ELR (cell line): Measurements from ENCODE around the gene HSBP1L1.
A peak's percentile ranks its signal among the peaks of the same experiment; 100 is the strongest.

ENCODE experiments used
- DNase-seq: peaks from one replicate; pipeline ENCODE4 v3.0.0-alpha.2; 2015; ENCODE audit warnings: low read depth

Gene HSBP1L1

DNA sequence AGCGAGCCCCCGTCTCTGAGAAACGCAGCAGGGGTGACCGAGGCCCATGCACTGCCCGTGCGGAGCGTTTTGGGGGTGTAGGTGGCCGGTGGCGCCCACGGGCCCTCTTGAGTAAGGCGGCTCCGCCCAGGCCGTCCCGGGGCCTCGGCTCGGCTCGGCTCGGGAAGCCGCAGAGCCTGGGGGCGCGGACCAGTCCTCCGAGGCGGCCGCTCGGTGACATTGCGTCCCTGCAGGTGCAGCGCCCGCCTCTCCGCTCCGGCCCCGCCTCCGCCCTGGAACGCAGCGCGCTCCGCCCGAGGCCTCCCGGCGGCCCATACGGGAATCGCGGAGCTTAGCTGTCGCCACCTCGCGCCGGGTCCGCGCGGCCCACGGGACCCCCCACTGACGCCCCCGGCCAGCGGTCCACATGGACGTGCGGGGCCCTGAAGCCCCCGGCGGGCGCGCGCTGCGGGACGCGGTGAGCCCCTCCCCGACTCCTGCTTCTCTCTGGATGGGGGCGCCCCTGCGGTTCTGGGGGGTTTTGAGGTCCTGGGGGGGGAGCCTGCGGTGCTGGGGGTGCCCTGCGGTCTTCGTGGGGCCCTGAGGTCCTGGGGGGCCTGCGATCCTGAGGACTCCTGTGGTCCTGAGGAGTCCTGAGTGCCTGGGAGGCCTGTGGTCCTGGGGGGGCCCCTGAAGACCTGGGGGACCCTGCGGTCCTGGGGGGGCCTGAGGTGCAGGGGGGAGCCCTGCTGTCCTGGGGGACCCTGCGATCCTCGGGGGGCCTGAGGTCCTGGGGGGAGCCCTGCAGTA lies at the start of gene HSBP1L1:
Gene HSBP1L1, plus strand, starts transcription at position 314 of the 789 bp plus-strand sequence. Its CDS starts 93 bp downstream, at position 407.
- peak; percentile 75 for DNase-seq

DNA sequence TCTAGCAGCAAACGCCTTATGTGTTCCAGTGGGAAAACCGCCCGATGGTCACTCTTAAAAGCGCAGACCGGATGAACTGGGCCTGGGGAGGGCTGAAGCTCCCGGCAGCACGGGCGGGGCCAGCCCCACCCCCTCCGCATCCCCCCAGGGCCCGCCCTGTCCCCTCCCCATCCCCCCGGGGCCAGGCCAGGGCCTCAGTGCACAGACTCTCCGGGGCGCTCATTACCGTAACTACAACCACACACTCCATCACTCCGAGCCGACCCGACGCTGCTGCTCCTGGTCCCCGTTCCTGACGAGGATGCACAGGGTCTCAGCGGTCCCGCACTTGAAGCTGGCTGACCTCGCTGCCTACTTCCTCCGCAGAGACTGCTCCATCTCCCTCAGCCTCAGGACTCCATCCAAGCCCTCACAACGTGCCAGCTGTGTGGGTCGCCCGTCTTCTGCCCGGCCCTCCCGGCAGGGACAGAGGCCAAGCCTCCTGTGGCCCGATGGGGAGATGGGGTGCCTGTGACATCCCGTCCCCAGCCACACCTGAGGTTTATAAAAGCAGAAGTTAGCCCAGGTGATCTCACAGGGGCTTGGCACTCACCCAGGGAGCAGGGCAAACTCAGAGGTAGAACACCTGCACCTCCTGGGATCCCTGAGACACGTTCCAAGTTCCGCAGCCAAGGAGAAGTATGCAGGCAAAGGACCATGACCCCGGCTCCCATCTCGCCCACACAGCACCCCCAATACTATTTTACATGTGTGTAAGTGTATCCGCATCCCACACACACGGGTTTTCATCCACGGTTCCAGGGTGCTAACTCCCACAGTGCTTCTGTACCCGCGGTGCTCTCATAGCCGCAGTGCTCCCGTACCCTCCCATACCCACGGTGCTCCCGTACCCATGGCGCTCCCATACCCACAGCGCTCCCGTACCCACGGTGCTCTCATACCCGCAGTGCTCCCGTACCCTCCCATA lies 49.0 kb upstream of the HSBP1L1 start:
- DNase-seq: no peak

DNA sequence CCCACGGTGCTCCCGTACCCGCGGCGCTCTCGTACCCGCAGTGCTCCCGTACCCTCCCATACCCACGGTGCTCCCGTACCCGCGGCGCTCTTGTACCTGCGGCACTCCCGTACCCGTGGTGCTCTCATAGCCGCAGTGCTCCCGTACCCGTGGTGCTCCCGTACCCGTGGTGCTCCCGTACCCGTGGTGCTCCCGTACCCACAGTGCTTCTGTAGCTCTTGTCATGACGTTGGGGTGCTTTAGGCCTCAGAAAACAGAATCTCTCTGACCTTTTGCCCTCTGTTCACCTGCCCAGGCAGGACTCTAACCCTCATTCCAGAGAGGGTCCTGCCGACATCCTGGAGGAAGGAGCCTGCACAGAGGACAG lies 48.3 kb upstream of the HSBP1L1 start:
- no peak for DNase-seq

DNA sequence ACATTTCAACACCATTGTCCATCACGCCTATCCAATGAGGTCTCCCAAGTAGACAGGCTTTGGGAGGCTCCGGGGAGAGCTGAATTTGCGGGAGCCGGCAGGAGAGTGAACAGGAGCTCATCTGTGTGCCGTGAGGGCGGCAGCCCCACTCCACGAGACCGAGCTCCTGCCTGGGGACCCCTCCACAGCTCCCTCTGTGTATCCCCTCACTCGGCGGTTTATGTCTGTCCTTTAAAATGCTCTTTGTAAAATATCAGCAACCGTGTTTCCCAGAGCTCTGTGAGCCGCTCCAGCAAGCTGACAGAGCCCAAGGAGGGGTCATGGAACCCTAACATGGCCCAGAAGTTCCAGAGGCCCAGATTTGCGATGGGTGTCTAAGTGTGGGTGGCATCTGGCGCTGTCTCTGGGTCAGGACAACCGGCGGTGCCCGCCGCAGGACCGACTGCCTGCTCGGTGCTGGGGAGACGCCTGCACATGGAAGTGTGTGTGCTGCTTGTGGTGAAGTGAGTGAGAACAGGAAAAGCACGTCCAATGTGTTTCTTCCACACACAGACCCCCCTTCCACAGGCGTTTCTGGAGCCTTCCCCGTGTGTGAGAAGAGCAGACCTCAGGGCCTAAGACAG lies 47.8 kb upstream of the HSBP1L1 start:
- no peak for DNase-seq

DNA sequence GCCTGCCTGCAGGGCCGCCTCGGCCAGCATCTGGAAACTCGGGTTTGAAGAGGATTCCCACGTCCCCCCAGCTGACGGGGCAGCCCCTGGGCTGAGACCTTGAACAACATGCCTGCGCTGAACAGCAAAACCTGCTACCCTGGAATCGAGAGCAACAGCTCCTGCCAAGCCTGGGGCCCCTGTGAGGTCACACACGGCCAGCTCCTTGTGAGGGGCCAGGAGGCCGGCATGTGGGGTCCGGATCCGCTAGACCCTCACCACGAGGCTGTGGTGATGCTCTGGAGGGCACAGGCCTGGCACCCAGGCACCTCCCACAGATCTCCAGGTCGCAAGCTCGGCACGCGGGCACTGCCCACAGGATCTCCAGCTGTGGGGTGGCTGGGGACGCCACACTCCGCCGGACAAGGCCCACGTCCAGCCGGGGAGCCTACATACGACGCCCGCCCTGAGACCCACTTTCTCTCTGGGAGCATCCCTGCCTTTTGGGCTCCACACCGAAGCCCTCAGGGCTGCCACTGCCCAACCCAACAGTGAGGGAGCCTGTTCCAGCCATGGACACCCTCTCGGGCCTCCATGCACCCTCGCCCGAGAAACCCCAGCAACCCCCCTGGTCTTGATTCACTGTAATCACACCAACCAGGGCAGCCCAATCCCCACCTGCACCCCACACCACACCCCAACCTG lies 47.1 kb upstream of the HSBP1L1 start:
- DNase-seq: no peak

DNA sequence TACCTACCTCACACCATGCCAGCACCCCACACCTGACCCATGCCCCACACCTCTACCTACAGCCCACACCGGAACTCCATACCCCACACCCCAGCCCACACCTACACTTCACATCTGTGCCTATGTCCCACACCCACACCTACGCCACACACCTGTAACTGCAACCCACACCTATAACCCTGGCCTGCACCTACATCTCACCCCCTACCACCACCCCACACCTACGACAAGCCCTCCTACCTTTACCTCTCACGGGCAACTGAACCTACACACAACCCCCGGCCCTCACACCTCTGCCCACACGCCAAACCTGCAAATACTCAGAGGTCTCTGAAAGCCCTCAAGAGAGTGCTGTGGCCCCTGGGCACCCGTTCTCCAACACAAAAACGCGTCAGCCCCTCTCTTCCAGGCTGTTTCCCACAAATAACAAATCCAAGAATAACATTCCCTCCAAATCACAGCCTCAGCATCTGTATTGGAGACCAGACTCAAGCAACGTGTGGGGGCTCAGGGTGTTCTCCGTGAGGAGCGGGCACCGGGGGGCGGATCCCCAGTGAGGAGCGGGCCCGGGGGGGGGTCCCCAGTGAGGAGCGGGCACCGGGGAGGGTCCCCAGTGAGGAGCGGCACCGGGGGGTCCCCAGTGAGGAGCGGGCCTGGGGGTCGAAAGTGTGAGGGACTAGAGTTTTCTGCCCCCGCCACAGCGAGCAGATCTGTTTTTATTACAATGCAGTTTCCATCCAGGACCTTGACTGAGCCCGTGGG lies 46.4 kb upstream of the HSBP1L1 start:
- no peak for DNase-seq

DNA sequence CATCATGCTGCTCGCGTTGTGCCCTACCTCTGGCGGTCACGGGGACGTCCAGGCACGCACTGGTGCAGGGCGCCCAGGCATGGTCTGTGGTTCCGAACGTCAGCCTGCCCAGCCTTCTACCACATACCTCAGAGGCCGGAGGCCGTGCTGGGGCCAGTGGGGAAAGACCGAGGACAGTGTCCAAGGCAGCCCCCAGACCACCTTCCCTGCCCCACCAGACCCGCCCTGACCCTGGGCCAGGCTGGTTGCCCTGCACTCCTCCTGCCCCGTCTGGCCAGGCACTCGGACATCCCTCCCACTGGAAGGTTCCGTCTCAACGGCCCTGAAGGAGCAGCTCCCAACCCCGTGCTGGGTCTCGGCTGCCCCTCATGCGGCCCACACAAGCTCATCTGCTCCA lies 45.8 kb upstream of the HSBP1L1 start:
- DNase-seq: no peak

DNA sequence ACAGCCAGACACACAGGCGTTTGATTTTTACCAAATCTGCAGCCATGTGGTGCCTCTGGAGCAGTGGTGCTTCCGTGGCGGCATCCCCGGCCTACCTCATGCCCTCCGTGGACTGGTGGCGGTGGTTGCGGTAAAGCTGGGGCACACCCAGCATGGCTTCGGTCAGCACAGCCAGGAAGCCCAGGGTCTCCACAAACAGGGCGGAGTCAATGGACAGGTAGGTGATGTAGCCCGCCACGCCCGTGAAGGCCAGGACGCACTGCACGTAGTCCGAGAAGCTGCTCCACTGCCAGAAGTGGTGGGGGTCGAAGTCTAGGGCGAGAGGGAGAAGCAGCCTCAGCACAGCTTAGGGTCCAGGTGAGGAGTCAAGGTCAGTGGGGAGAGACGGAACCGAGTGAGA lies 45.4 kb upstream of the HSBP1L1 start:
- DNase-seq: no peak

DNA sequence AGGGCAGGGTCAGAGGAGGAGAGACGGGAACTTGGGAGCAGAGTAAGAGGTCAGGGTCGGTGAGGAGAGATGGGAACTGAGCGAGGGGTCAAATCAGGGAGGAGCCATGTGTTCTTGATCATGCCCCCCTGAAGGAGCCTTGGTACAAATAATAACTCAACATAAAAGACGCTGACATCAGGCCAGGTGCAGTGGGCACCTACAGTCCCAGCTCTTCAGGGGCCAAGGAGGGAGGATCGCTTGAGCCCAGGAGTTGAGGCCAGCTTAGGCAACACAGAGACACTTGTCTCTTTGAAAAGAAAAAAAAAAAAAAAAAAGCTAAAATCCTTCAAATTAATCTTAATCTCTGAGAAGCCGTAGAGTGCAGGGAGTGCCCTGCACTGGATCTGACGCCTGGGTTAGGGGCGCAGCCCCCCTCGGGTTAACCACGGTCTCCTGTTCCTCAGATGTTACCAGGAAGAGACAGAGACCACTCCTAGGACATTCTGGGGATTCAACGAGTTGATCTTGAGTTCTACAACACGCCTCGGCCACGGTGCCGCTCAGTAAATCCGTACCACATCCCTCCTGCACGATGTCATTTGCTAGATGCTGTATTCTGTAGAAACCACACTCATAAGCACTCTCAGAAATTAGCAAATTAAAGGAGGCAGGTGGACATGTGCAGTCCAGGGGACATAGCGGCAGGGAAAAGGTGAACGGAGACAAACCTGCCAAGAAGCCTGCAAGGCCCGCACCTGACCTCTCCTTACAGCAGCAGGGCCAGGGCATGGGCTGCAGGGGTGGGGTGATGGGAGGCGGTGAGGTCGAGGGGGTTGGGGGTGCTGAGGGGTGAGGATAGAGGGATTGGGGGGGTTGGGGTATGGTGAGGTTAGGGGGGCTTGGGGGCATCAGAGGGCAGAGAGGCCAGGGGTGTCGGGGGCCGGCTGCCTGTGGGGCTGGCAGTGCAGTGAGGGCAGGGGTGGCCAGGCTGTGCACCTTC lies 42.2 kb upstream of the HSBP1L1 start:
- DNase-seq: no peak

DNA sequence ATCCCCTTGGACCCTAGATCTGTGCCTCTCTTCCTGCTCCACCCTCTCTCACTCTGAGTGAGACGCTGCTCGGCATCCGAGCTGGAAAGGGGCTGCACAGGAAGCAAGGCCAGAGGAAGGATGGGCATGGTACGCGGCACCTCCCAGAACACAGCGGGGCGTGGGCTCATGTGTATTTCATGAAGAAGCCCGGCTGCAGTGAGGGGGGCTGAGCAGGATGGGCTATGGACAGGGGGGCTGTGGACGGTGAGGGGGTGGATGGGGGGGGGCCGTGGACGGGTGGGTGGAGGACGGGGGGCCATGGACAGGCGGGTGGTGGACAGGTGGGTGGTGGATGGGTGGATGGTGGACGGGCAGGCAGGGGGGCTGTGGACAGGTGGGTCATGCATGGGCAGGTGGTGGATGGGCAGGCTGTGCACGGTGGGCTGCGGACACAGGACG lies 41.5 kb upstream of the HSBP1L1 start:
- no peak for DNase-seq

DNA sequence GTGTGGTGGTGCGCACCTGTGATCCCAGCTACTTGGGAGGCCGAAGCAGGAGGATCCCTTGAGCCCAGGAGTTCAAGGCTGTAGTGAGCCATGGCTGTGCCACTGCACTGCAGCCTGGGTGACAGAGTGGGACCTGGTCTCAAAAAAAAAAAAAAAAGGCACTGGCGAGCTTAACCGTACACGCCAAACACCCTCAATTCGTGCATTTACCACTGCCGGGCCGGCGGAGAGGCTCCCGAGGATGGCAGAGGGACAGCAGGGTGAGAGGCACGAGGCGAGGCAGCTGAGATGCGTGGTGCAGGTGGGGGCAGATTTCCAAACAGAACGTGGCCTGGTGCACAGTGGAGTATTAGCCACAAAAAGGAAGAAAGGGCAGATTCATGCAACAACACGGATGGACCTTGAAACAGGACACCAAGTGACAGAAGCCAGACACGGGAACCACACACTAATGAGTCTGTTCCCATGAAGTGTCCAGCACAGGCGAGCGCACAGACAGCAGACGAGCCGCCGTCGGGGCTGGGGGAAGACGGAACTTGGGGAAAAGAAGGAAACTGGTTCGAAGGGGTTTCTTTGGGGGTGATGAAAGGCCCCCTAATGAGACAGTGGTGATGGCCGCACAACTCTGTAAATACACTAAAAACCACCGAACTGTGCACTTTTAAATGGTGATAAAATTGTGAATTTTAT lies 40.4 kb upstream of the HSBP1L1 start:
- no peak for DNase-seq

DNA sequence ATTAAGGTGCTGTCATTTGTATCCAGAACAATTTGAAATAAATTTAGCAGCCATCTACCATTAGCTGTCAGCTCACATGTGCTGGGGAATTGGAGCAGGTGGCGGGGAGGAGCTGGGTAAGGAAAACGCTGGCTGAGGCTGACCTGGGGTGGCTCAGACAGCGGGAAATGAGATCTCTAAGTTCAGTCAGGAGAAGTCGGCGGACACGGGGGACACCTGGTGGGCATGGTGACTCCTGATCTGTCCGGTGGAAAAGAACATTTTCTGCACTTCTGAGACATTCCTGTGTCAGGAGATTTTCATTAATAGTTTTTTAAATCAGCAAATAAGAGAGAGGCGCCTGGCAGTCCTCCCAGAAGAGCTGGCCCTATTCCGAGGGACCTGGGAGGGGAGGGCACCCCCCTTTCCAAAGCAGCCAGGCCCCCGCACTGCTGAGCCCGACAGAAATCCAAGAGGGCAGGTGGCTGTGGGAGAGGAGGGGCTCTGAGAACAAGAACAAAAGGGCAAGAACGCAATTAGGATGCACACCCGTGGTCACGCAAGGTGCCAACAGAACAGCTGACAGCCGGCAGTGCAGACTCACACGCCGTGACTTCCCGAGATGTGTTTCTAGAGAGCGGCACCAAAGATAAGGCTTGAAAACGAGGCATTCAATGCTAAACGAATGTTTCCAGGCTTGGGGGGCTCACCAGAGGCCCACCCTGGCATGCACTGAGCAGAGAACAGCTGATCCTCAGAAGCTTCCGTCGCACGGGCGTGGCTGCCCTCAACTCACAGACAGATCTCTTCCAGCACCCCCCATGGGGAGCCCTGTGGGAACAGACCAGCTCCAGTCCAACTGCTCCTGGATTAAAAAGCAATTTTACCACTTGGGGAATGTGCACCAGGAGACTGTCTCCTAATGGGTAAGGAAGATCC lies 39.4 kb upstream of the HSBP1L1 start:
- DNase-seq: no peak

DNA sequence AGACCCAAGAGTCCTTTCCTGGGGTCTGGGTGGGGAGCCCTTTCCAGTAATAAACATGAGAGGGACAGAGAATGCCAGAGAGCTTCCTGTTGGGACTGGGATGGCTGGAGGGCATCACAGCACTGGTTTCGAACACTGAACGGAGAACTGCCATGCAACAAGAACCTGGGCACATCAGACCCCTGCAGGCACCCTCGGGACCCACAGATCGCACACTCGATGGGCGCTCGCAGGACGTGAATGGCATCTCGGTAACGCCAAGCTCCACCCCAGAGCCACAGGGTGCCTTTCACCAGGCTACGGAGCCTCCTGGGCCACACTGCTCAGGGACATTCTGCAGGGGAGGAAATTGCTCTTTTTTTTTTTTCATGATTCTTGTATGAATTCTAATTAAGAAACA lies 38.1 kb upstream of the HSBP1L1 start:
- no peak for DNase-seq

DNA sequence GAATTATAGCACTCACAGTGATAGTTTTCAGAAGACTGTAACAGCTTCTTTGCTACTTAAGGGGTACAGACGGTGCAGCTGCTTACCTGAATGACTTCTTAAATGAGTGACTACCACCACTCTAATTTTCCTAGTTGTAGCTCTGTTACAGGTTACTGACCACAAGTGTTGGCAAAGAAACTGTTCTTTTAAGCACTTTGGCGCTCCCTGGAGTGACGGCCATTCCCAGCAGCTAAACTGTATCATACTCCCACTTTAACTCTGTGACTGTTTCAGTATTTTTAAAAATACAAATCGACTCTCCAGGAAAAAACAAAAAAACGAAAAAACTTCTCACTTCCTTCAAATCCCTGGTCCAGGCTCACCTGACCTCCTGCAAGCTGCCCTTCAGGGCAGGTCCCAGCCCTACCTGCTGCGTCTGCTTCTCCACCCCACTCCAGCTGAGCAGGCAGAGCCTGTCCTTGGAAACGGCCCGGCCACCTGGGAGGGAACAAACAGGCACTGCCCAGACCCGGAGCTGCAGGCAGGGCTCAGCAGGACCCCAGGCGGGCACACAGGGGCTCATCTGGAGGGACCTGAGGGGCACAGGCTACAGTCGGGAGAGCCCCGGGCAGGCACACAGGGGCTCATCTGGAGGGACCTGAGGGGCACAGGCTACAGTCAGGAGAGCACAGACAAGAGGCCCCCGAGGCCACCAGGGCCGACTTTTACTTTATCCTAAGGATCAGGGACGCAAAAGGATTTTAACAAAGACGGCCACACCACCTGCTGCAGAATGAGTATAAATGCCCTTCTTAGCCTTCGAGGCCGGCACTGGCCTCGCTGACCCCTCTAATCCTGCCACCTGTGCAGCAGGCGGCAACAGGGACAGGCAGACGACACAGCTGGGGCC lies 37.5 kb upstream of the HSBP1L1 start:
- DNase-seq: no peak

DNA sequence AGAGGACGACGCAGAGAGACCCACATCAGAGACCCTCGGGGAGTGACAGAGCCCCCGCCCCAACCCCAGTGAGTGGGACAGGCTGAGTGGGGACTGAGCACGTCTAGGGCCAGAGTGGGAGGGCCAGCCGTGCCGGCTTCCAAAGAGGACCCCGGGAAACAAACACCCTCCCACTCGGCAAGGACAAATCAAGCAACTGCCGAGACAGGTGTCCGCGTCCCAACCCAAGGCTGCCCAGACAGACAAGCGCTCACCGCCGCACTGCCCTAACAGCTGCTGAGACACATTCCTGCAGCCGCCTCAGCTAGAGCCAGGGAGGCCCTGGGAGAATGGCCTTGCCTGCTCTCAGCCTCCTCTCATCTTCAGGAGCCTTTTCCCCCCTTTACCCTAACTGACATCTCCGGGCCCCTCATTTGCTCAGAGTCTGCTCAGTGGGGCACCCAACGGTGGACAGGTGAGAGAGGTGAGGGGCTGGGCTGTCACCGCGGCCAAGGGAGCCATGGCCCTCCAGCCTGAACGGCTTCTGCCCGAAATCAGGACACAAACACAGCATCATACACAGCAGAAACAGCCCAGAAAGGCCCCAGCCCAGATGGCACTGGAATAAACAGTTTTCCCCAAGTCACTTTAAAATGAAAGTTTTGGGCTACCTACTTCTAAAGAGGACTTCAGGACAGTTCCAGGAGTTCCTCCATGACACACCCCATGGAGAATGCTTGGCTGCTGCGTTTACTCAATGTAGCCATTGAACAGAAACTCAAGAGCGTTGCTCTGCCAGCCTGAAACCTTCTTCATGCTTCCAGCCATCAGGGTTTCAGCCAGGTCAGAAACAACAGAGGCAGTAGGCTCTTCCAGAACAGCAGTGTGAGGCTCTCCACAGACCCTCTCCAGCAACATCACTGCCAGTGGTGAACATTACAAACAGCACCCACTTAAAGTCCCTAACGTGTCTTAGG lies 36.6 kb upstream of the HSBP1L1 start:
- DNase-seq: no peak

DNA sequence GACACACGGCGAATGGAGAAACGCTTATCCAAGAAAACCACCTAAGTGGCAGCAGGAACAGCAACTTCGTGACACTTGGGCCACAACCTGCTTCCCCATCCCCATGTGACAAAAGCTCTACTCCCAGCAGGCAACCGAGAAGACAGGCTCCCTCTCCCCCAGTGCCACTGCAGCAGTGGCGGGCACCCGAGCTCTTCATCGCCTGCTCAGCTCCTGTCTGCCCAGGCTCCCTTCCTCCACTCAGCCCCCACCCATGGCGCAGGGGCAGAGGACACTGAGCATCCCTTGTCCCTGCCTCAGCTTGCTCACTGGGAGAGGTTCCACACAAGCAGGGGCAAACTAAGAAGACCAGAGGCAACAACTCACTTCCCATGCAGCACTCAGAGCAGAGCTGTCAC lies 35.9 kb upstream of the HSBP1L1 start:
- DNase-seq: no peak
